Mesendoderm (in vitro differentiated cells): ENCODE measurements around the gene IGF1R.

Experiments used
- DNase-seq: peaks from one replicate; pipeline ENCODE4 v3.0.0; 2013
- H2AK5ac ChIP-seq: 2 replicates; pipeline ENCODE4 v1.6.1; 2013; ENCODE audit warnings: low read length, inconsistent platforms
- H2BK120ac ChIP-seq: 2 replicates; pipeline ENCODE4 v1.6.1; 2013; ENCODE audit warnings: low read depth, mild to moderate bottlenecking, low read length, moderate library complexity, mixed read lengths
- H2BK15ac ChIP-seq: replicated peaks from 2 replicates; pipeline ENCODE4 v1.6.1; 2013; ENCODE audit warnings: low read depth, mild to moderate bottlenecking, moderate library complexity
- H2BK5ac ChIP-seq: 2 replicates; pipeline ENCODE4 v1.6.1; 2013; ENCODE audit warnings: low read length, inconsistent platforms
- H3K18ac ChIP-seq: 2 replicates; pipeline ENCODE4 v1.6.1; 2013; ENCODE audit warnings: mild to moderate bottlenecking, low read length, mixed read lengths
- H3K23ac ChIP-seq: one replicate; pipeline ENCODE4 v1.6.1; 2013; ENCODE audit warnings: low read length
- H3K27ac ChIP-seq: 2 replicates; pipeline ENCODE4 v1.5.1; 2013; ENCODE audit warnings: low read depth, mild to moderate bottlenecking, inconsistent platforms, low read length, moderate library complexity
- H3K27me3 ChIP-seq: 2 replicates; pipeline ENCODE4 v1.6.1; 2013; ENCODE audit warnings: low read length, control low read depth, mild to moderate bottlenecking, inconsistent platforms; ENCODE audit not compliant: insufficient read depth, poor library complexity
- H3K36me3 ChIP-seq: 2 replicates; pipeline ENCODE4 v1.6.1; 2013; ENCODE audit warnings: low read length, inconsistent platforms; ENCODE audit not compliant: control insufficient read depth, insufficient read depth
- H3K4ac ChIP-seq: one replicate; pipeline ENCODE4 v1.6.1; 2013; ENCODE audit warnings: low read depth, mild to moderate bottlenecking, low read length, moderate library complexity
- H3K4me1 ChIP-seq: 2 replicates; pipeline ENCODE4 v1.6.1; 2013; ENCODE audit warnings: low read depth, low read length, inconsistent platforms; ENCODE audit not compliant: control insufficient read depth
- H3K4me2 ChIP-seq: 2 replicates; pipeline ENCODE4 v1.6.1; 2013; ENCODE audit warnings: low read length
- H3K4me3 ChIP-seq: 2 replicates; pipeline ENCODE4 v1.5.1; 2013; ENCODE audit warnings: mild to moderate bottlenecking, low read length
- H3K56ac ChIP-seq: one replicate; pipeline ENCODE4 v1.6.1; 2013; ENCODE audit warnings: low read length
- H3K79me1 ChIP-seq: 2 replicates; pipeline ENCODE4 v1.6.1; 2013; ENCODE audit warnings: low read length, inconsistent platforms
- H3K79me2 ChIP-seq: 2 replicates; pipeline ENCODE4 v1.6.1; 2013; ENCODE audit warnings: mild to moderate bottlenecking, low read length; ENCODE audit not compliant: control insufficient read depth, insufficient read depth
- H3K9ac ChIP-seq: 2 replicates; pipeline ENCODE4 v1.6.1; 2013; ENCODE audit warnings: low read length, inconsistent platforms
- H4K5ac ChIP-seq: one replicate; pipeline ENCODE4 v1.6.1; 2013; ENCODE audit warnings: low read length
- H4K8ac ChIP-seq: one replicate; pipeline ENCODE4 v1.6.1; 2013; ENCODE audit warnings: low read depth, mild to moderate bottlenecking, control low read depth, low read length, moderate library complexity
- WGBS: extraction: QIAGEN DNeasy Blood & Tissue Kit; methylation state at CpG from one replicate; pipeline ENCODE4 v1.1.7; 2013; ENCODE audit warnings: low lambda C conversion rate, missing lambda C conversion rate; ENCODE audit not compliant: insufficient coverage; ENCODE audit errors: extremely low coverage; 5-methylcytosine and 5-hydroxymethylcytosine counted together

The IGF1R gene

GRCh38 chr15:98939311-98940080, 291.2 kb downstream of the IGF1R start:
- Histone ChIP-seq H2BK120ac (no peak overlapping the region), H3K23ac (no peak overlapping the region), H3K4me3 (no peak overlapping the region), H3K18ac (no peak overlapping the region), H4K5ac (no peak overlapping the region), H3K4me2 (no peak overlapping the region), H2BK5ac (no peak overlapping the region), H3K56ac (no peak overlapping the region), H3K79me2 (no peaks in the 10 kb centered on the region), H4K8ac (no peak overlapping the region), H3K27me3 (no peaks in the 10 kb centered on the region), H3K4me1 (no peaks in the 10 kb centered on the region), H2BK15ac (no peak overlapping the region), H3K36me3 (peaks cover 1% of the 10 kb centered on the region), H3K27ac (no peak overlapping the region), H3K79me1 (no peaks in the 10 kb centered on the region), H3K4ac (no peak overlapping the region), H2AK5ac (no peak overlapping the region), H3K9ac (no peak overlapping the region)
- no CpG with 5 or more reads among the region's 13 CpGs for WGBS
- no peak for DNase-seq

GRCh38 chr15:98941595-98942255, 293.4 kb downstream of the IGF1R start:
- Histone ChIP-seq H4K5ac (no peak overlapping the region), H3K79me2 (no peaks in the 10 kb centered on the region), H3K23ac (no peak overlapping the region), H2BK15ac (no peak overlapping the region), H3K4ac (no peak overlapping the region), H3K56ac (no peak overlapping the region), H3K18ac (no peak overlapping the region), H3K9ac (no peak overlapping the region), H2BK120ac (no peak overlapping the region), H3K27ac (no peak overlapping the region), H3K4me2 (no peak overlapping the region), H3K4me1 (no peaks in the 10 kb centered on the region), H3K27me3 (no peaks in the 10 kb centered on the region), H2BK5ac (no peak overlapping the region), H3K4me3 (no peak overlapping the region), H3K79me1 (no peaks in the 10 kb centered on the region), H4K8ac (no peak overlapping the region), H3K36me3 (peaks cover 5% of the 10 kb centered on the region), H2AK5ac (no peak overlapping the region)
- no peak for DNase-seq
- WGBS = no CpG with 5 or more reads among the region's 5 CpGs

DNA sequence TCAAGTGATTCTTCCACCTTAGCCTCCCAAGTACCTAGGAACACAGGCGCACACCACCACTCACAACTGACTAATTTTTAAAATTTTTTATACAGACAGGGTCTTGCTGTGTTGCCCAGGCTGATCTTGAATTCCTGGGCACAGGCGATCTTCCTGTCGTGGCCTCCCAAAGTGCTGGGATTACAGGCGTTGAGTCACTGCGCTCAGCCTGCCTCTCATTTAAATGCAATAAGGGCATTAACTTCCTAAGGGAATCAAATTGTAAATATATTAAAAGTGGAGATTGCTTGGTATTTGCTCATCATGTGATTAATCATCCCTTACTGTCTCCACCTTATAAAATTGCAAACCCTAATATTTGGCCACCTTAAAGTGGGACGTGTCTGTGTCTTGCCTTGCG, 294.1 kb downstream of the IGF1R start:
- Histone ChIP-seq H3K4ac (no peak overlapping the region), H3K36me3 (peaks cover 5% of the 10 kb centered on the region), H3K27ac (no peak overlapping the region), H3K27me3 (no peaks in the 10 kb centered on the region), H3K18ac (no peak overlapping the region), H3K4me1 (no peaks in the 10 kb centered on the region), H3K9ac (no peak overlapping the region), H3K23ac (no peak overlapping the region), H3K4me2 (no peak overlapping the region), H3K79me2 (no peaks in the 10 kb centered on the region), H2BK15ac (no peak overlapping the region), H2BK120ac (no peak overlapping the region), H3K79me1 (no peaks in the 10 kb centered on the region), H2BK5ac (no peak overlapping the region), H4K5ac (no peak overlapping the region), H3K56ac (no peak overlapping the region), H2AK5ac (no peak overlapping the region), H4K8ac (no peak overlapping the region), H3K4me3 (no peak overlapping the region)
- no peak for DNase-seq
- no CpG with 5 or more reads among the region's 7 CpGs for WGBS

DNA sequence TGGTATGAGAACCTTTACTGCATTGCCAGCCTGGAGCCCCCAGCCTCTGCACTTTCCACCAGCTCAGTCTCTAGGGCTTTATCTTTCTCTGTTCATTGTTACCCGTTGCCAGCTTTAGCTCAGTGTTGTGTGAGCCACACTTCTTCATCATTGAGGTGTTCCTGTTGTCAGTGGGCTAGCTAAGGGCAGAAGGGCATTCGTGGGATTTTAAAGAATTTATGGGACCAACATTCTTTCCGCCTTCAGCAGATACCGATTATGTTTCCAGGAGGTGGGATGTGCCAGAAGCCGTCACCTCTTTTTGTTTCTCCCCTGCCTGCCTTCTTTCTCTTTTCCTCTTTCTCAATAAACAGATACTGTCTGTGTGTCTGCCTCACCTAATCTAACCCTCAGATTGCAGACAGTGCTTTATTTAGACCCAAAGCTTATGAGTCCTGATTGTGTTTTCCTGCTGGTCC, 294.7 kb downstream of the IGF1R start:
- DNase-seq = no peak
- Histone ChIP-seq H3K27ac (no peak overlapping the region), H3K36me3 (peaks cover 5% of the 10 kb centered on the region), H3K56ac (no peak overlapping the region), H3K4me3 (no peak overlapping the region), H3K79me2 (no peaks in the 10 kb centered on the region), H4K5ac (no peak overlapping the region), H3K79me1 (no peaks in the 10 kb centered on the region), H3K4me2 (no peak overlapping the region), H3K23ac (no peak overlapping the region), H3K27me3 (no peaks in the 10 kb centered on the region), H3K4ac (no peak overlapping the region), H4K8ac (no peak overlapping the region), H3K18ac (no peak overlapping the region), H2BK5ac (no peak overlapping the region), H3K4me1 (no peaks in the 10 kb centered on the region), H2BK15ac (no peak overlapping the region), H2AK5ac (no peak overlapping the region), H3K9ac (no peak overlapping the region), H2BK120ac (no peak overlapping the region)
- WGBS = no CpG with 5 or more reads among the region's 5 CpGs

GRCh38 chr15:98943601-98944151, 295.3 kb downstream of the IGF1R start:
- no CpG with 5 or more reads among the region's 6 CpGs for WGBS
- H2BK120ac ChIP-seq = no peak overlapping the region
- H3K27ac ChIP-seq = no peak overlapping the region
- H3K79me1 ChIP-seq = no peaks in the 10 kb centered on the region
- peaks cover 8% of the 10 kb centered on the region for H3K36me3 ChIP-seq
- peak; percentile 7 for DNase-seq
- no peak overlapping the region for H4K8ac ChIP-seq
- H3K56ac ChIP-seq = no peak overlapping the region
- no peak overlapping the region for H3K9ac ChIP-seq
- H3K4me3 ChIP-seq = no peak overlapping the region
- no peak overlapping the region for H3K18ac ChIP-seq
- no peak overlapping the region for H3K23ac ChIP-seq
- H3K27me3 ChIP-seq = no peaks in the 10 kb centered on the region
- no peaks in the 10 kb centered on the region for H3K79me2 ChIP-seq
- H2BK5ac ChIP-seq = no peak overlapping the region
- no peak overlapping the region for H3K4ac ChIP-seq
- no peak overlapping the region for H2AK5ac ChIP-seq
- H2BK15ac ChIP-seq = no peak overlapping the region
- H3K4me1 ChIP-seq = no peaks in the 10 kb centered on the region
- H4K5ac ChIP-seq = no peak overlapping the region
- H3K4me2 ChIP-seq = no peak overlapping the region
